GM19438 (cell line): ENCODE measurements around the gene DRC7.
"Not testable (repeated sequence)": the region's sequence is repeated elsewhere in the genome, so short reads cannot be mapped to it uniquely, and the experiment has no call there.

ENCODE experiments used
- ATAC-seq: cut with Tn5 transposase; IDR thresholded peaks from one replicate; pipeline ENCODE4 v1.9.1; 2021; ENCODE audit warnings: low read depth; ENCODE audit not compliant: unreplicated experiment

DRC7 gene

GRCh38 chr16:57732037-57732436, 37.4 kb downstream of the DRC7 start:
- no peak for ATAC-seq

- ATAC-seq: no peak
Measured at GRCh38 chr16:57732714-57733113, 38.1 kb downstream of the DRC7 start.

- ATAC-seq: no peak
Measured at GRCh38 chr16:57734308-57734924, 39.8 kb downstream of the DRC7 start.

GRCh38 chr16:57734925-57735754, 40.5 kb downstream of the DRC7 start:
- ATAC-seq: peak; percentile 91

GRCh38 chr16:57735755-57736418, 41.3 kb downstream of the DRC7 start, which contains the start of gene KATNB1:
TSS of gene KATNB1 (plus strand) at chr16:57735770. CDS start at chr16:57737244, 1,474 bp downstream.
- no peak for ATAC-seq

GRCh38 chr16:57736419-57737351, 42.1 kb downstream of the DRC7 start:
- ATAC-seq: no peak

GRCh38 chr16:57738844-57739243, 44.2 kb downstream of the DRC7 start:
- ATAC-seq: no peak

GRCh38 chr16:57739756-57740422, 45.3 kb downstream of the DRC7 start:
- no peak for ATAC-seq

GRCh38 chr16:57740423-57741071, 45.9 kb downstream of the DRC7 start:
- no peak for ATAC-seq

GRCh38 chr16:57741660-57742191, 47.1 kb downstream of the DRC7 start:
- ATAC-seq: no peak

- ATAC-seq: no peak
Measured at GRCh38 chr16:57742543-57742942, 47.9 kb downstream of the DRC7 start.

- no peak for ATAC-seq
Measured at GRCh38 chr16:57743458-57743857, 48.9 kb downstream of the DRC7 start.

GRCh38 chr16:57743886-57744641, 49.5 kb downstream of the DRC7 start:
- ATAC-seq: no peak

- no peak for ATAC-seq
Measured at GRCh38 chr16:57744642-57744903, 50.0 kb downstream of the DRC7 start.

- no peak for ATAC-seq
Measured at GRCh38 chr16:57745768-57746167, 51.2 kb downstream of the DRC7 start.

GRCh38 chr16:57746316-57746715, 51.7 kb downstream of the DRC7 start:
- ATAC-seq: not testable (repeated sequence)

GRCh38 chr16:57747091-57747490, 52.5 kb downstream of the DRC7 start:
- no peak for ATAC-seq

GRCh38 chr16:57747496-57747895, 52.9 kb downstream of the DRC7 start:
- no peak for ATAC-seq

GRCh38 chr16:57747996-57748395, 53.4 kb downstream of the DRC7 start:
- ATAC-seq: no peak
